NT2/D1 (cell line): ENCODE measurements around the gene C6orf62.

Source experiments
- SUZ12 ChIP-seq: IDR thresholded peaks from 2 replicates; pipeline ENCODE4 v1.6.1; 2011; ENCODE audit not compliant: insufficient read length, insufficient read depth; ENCODE audit errors: extremely low read depth
- YY1 ChIP-seq: IDR thresholded peaks from 2 replicates; pipeline ENCODE4 v1.6.1; 2011; ENCODE audit not compliant: insufficient read length, insufficient read depth
- ZNF274 ChIP-seq: IDR thresholded peaks from 2 replicates; pipeline ENCODE4 v1.6.1; 2011; ENCODE audit warnings: mild to moderate bottlenecking, low read depth, low read length

- TF ChIP-seq SUZ12 (no peak), ZNF274 (no peak), YY1 (no peak)
These were observed 28.4 kb downstream of the C6orf62 start for GRCh38 chr6:24690593-24690992.
